ENCODE results near the gene TAS1R1.

DNA sequence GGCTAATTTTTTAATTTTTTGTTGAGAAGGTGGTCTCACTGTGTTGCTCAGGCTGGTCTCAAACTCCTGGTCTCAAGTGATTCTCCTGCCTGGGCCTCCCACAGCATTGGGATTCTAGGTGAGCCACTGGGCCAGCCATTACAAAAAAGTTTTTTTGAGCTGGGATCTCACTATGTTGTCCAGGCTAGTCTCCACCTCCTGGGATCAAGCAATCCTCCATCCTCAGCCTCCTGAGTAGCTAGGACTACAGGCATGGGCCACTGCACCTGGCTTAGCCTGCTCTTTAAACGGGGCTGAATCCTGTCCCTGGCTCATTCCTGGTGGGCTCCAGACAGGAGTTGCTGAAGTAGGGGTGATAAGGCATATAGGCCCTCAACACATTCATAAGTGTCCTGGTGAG, 2.5 kb downstream of the TAS1R1 start:
- TF ChIP-seq, protein P1, sequence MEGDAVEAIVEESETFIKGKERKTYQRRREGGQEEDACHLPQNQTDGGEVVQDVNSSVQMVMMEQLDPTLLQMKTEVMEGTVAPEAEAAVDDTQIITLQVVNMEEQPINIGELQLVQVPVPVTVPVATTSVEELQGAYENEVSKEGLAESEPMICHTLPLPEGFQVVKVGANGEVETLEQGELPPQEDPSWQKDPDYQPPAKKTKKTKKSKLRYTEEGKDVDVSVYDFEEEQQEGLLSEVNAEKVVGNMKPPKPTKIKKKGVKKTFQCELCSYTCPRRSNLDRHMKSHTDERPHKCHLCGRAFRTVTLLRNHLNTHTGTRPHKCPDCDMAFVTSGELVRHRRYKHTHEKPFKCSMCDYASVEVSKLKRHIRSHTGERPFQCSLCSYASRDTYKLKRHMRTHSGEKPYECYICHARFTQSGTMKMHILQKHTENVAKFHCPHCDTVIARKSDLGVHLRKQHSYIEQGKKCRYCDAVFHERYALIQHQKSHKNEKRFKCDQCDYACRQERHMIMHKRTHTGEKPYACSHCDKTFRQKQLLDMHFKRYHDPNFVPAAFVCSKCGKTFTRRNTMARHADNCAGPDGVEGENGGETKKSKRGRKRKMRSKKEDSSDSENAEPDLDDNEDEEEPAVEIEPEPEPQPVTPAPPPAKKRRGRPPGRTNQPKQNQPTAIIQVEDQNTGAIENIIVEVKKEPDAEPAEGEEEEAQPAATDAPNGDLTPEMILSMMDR (IDR thresholded peaks at IDR 0.05): no peak
- TF ChIP-seq POLR2A (IDR thresholded peaks at IDR 0.05): no peak

Data from body of pancreas (tissue), 4 donors.